GM19238 (cell line): ENCODE results near the gene NEDD4L.
"Not testable (repeated sequence)": the region's sequence is repeated elsewhere in the genome, so short reads cannot be mapped to it uniquely, and the experiment has no call there.

ENCODE experiments used
- DNase-seq: peaks from one replicate; pipeline ENCODE4 v3.0.0; 2011; ENCODE audit warnings: low spot score; ENCODE audit not compliant: insufficient read length

Gene NEDD4L

DNA sequence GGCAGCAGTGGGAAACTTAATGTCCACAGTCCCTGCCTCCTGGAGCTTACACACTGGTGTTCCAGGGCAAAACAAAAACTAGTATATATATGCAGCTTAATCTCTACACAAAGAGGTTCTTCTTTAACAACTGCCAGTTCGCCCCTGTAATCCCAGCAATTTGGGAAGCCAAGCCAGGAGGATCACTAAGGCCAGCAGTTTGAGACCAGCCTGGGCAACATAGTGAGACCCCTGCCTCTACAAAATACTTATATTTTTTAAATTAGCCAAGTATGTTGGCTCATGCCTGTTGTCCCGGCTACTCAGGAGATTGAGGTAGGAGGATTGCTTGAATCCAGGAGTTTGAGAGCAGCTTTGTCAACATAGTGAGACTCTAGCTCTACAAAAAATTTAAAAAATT is 17.2 kb upstream of the NEDD4L start:
- DNase-seq = no peak

DNA sequence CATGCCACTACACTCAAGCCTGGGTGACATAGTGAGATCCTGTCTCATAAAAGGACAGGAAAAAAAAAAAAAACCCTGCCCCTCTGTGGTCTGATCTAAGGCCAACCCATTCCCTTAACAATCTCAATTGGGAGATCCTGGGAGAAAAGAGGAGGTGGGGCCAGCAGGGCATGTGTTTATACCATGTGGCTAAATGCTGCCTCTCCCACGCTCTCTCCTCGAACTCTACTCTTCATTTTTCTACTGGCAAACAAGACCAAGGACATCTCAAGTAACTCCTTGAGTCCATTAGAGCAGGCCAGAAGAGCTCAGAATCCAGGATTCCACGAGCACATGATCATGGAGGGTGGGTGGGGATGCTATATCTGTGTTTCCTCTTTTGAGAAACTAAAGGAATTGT is 16.7 kb upstream of the NEDD4L start:
- DNase-seq = no peak

DNA sequence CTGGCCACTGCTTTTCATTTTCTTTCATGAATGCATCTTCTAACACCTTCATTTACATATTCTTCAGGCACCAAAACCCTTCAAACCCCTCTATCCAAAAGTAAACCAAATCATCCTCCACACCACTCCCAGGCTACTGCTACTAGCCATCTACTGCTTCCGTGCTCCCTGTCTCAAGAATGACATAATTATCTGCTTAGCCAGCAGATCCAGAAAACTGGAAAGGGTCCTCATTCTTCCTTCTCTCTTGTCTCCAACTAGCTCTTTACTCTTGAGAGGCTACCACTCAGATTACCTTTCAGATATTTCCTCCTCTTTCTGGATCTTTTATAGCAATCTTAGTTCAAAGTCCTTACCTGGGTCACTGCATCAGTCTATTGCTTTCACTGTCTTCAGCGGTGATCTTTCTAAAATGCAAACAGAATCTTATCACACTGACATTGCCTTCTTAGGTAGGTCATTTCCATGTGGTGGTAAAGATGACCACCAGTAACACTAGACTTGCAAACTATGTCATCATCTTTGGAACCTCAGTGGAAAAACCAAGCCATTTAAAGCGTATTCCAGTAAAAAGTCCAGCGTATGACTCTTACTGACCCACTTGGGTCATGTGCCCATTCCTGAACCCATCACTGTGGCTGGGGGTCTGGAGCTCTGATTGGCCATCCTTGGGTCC is 15.8 kb upstream of the NEDD4L start:
- DNase-seq = no peak

- no peak for DNase-seq
Observed at GRCh38 chr18:58032233-58032632, 11.8 kb upstream of the NEDD4L start.

DNA sequence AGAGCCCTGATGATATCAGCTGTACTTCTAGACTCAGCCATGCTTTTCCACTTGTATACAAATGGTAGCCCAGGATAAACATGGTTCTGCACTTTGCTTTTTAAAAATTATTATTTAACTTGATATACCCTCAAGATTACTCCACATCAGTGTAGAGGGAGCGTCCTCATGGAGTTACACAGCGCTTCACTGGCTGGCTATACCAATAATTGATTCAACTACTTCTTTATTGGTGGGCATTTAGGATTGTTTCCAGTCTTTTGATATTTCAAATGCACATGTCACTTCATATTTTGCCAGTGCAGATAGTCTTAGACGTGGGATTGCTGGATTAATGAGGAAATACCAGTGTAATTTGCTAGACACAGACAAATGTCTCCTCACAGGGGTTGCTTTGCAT is 10.8 kb upstream of the NEDD4L start:
- no peak for DNase-seq

GRCh38 chr18:58034370-58034769 is 9.7 kb upstream of the NEDD4L start:
- DNase-seq = no peak

DNA sequence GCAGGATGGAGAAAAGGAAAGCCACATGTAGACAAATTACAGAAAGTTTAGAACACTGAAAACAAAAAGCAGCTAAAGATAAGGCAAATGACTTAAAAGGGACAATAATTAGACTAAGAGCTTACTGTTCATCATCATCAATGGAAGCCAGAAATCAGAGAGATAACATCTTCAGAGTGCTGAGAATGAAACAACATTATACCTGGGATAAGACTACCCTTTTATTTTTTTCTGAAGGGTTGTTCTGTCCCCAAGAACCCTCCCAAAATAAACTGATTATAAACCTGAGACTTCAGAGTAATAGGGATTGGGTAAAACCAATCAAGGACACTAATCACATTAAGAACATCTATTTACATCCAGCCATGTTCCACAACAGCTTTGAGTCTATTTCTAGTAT is 6.9 kb upstream of the NEDD4L start:
- DNase-seq = no peak

DNA sequence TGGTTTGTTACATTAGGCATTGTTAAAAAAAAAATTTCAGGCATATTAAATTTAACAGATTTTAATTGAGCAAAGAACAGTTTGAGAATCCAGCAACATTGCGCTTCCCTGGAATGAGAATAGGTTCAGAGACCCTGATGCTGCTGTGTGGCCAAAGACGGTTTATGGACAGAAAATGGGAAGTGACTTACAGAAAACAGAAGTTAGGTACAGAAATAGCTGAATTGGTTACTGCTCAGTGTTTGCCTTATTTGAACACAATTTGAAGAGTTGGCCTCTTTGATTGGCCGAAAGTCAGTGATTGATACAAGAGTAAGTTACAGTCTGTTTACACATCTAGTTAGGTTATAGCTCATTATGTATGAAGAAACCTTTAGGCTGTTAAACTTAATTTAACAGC is 6.0 kb upstream of the NEDD4L start:
- DNase-seq = no peak

DNA sequence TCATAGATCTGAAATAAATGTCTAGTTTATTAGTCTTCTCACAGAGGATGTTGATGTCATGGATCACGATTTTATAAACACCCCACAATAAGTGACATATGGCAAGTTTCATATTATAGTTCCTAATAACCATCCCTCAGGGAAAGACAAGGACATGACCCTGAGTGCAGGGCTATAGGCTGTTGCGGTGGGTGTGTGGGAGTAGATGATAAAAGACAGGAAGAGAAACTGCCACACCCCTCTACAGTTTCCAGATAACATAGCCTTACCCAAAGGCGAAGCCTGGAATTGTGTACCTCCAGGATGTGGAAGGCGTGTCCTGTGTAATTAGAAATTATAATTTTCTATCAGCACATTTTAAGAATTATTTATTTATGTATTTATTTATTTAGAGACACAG is 2.4 kb upstream of the NEDD4L start:
- no peak for DNase-seq

- no peak for DNase-seq
Observed at GRCh38 chr18:58042826-58043490, 1.1 kb upstream of the NEDD4L start.

- DNase-seq = peak; percentile 35
Observed at GRCh38 chr18:58044370-58045241, 580 bp downstream of the NEDD4L start.

DNA sequence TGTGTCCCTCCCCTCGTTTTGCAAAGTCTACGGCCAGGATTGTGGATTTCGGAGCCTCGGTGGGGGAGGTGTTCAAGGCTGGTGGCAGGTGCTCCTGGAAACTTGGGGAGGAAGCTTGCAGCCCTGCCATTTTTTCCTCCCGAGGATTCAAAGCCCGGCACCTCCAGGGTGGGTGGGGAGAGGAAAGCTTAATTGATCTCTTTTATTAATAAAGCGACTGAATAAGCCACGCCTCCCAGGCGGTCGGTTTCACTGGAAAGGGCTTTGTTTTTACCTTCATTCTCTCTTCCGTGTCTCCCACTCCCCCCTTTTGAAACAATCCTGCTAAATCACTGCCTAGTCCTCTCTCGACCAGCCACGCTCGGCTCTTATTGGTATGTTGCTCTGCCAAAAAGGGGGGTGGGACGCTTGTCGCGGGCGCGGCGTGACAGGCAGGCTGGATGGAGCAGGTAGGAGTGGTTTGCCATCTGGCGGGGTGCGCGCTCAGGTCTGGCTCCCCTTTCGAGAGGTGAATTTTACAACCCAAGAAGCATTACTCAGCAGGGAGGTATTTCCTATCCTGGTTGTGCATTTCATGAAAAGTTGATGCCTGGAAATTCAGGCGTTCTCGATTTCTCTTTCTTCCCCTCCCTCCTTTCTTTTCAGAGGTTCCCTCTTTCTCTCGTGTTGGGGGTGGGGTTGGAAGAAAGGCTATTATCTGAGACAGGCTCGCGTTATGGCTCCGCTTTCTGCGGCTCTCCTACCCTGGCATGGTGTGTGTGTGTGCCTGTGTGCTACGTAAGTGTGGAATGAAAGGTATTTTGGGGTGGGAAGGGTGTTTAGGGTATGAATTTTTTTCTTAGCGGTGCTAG is 1.4 kb downstream of the NEDD4L start:
- DNase-seq = no peak

DNA sequence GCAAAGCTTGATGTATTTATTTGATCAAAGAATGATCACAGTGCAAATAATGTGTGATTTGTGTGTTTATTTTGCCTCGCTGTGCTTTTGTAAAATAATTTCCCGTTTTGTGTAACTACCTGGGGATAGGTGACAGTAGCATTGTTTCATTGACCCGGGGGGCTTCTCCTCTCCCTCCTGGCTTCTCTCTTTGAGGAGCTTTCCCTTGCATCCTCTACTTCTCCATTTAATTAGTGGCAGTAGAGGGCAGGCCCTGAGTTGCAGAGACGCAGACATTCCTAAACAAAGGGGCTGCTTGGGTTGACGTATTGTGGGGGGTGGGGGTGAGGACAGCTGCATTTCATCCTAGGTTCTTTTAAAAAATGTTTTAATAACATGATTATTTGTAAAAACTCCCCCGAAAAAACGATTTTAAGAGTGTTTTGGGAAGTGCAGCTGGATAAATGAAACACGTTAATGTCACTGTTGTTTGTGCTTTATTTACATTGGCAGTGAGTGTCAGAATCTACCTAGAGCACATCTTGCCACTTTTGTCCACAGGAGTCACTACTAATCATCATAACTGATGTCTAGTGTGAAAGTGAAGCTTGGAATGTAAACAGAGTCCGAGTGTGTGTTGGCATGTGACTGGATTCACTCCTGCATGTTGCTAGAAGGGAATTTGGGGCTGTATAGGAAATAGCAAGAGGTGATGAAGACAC is 2.2 kb downstream of the NEDD4L start:
- no peak for DNase-seq

- no peak for DNase-seq
Observed at GRCh38 chr18:58046794-58047555, 2.9 kb downstream of the NEDD4L start.

DNA sequence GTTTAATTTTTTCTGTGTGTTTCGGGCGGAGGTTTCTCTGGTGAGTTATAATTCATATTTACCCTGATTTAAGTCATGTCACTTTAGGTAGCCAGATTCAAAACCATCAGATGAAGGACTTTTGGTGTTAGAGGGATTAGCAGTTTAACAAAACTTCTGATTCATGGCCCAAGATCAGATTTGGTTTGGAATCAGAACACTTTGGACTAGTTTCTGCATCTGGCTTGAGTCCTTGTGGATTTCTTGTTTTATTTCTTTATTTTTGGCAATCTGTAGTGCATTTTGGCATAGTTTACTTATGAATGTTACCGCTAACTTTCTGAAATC is 3.5 kb downstream of the NEDD4L start:
- DNase-seq = no peak

GRCh38 chr18:58048081-58048642 is 4.1 kb downstream of the NEDD4L start:
- DNase-seq = no peak

DNA sequence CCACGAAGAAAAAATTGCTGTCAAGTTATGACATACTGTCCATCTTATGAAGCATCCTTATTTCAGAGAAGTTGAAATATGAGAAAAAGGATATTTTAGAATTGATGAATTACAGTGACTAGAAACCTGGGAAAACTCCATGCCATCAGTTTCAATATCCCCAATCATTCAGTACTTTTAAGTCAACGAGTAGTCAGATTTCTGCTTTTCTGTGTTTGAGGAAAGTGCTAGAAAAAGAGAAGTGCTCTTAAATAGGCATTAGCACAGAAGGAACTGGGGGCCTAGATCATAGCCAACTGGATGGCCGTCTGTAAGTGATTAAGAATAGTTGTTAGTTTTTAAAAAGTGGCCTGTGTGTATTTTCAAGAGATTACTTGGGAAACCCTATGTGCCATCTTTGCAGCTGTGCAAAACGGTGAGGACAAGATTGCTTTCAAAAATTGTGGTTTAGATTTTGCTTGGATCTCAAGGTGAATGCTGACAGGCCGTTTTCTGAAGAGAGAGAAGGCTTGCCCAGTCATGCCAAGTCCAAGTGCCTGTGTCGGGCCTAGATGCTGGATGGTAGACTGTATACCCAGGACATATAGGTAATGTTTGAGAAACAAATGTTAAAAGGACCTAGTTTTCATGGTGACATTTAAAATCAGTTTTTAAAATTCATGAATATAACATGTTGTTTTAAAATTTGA is 5.1 kb downstream of the NEDD4L start:
- no peak for DNase-seq

- not testable (repeated sequence) for DNase-seq
Observed at GRCh38 chr18:58050963-58051362, 6.9 kb downstream of the NEDD4L start.

- DNase-seq = no peak
Observed at GRCh38 chr18:58051765-58052460, 7.9 kb downstream of the NEDD4L start.
